Measurements from ENCODE around the gene MORF4L1. TPM values are rescaled to one million over a fixed set of nuclear protein-coding genes. Genes with fewer than 3 reads are reported as not detected.

MORF4L1 gene
- total and polyA plus RNA-seq, 2 experiments from 2014 or later = 520 to 571 TPM

DNA sequence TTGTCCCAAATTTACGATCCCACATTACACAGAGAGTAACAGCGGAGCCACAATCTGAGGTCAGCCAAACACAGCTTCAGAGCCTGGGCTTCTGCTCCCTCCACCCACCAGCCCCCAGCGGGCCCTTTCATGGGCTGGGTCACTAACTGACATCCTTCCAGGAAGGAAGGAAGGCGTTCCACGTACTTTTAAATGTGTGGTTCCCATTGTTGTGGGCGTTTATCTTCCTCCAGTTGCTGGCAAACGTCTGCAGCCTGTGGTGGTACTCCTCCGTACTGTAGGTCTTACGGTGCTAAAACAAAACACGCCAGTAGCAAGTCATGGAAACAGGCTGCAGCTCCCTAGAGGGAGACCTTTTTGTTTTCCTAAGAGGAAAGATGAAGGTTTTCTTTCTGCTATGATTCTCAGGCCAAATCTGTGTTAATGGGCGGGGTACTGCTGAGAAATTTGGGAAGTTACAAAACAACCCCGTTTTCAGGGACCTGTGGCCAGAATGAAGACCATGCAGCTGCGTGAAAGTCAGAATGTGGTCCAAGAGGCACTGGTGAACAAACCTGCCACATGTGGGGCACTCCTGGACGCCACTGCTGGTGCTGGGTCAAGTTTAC is 64.5 kb downstream of the MORF4L1 start:
- no peak overlapping the region for H3K4me2 ChIP-seq
- no peaks in the 10 kb centered on the region for H3K9me2 ChIP-seq (ENCODE audit: insufficient read depth)
- no peak overlapping the region for H2AFZ ChIP-seq
- Mint-ChIP-seq H3K4me3 (no peak overlapping the region), H3K27ac (no peak overlapping the region), H3K27me3 (ENCODE audit: insufficient read depth, low read depth, poor library complexity) (peaks cover 5% of the 10 kb centered on the region), H3K9me3 (no peaks in the 10 kb centered on the region), H3K4me1 (no peaks in the 10 kb centered on the region; the same call in 2 of the 3 replicates), H3K36me3 (ENCODE audit: low read depth) (no peaks in the 10 kb centered on the region; the same call in 2 of the 3 replicates)
- H4K20me1 ChIP-seq (replicated peaks; ENCODE audit: insufficient read depth) = no peaks in the 10 kb centered on the region
- DNase-seq (ENCODE audit: low spot score) = no peak
- no peaks in the 10 kb centered on the region for H3K79me2 ChIP-seq (replicated peaks; ENCODE audit: insufficient read depth)
- TF ChIP-seq JUNB (IDR thresholded peaks at IDR 0.05; ENCODE audit: unreplicated experiment) (no peak), STAT1 (IDR thresholded peaks at IDR 0.05; ENCODE audit: unreplicated experiment) (no peak), NANOG (IDR thresholded peaks at IDR 0.05; ENCODE audit: borderline replicate concordance) (no peak), CREB1 (CRISPR knock-in tag; IDR thresholded peaks at IDR 0.05; ENCODE audit: low read depth) (no peak), ZNF331 (CRISPR knock-in tag; IDR thresholded peaks at IDR 0.05; ENCODE audit: low read depth) (no peak), EZH2 (IDR thresholded peaks at IDR 0.05; ENCODE audit: low read depth, unreplicated experiment) (no peak), POLR2AphosphoS5 (IDR thresholded peaks at IDR 0.05; ENCODE audit: low read depth) (no peak), ZNF114 (CRISPR knock-in tag; IDR thresholded peaks at IDR 0.05) (no peak), EZH2phosphoT487 (IDR thresholded peaks at IDR 0.05; ENCODE audit: unreplicated experiment) (no peak)
- TF ChIP-seq, protein P1, sequence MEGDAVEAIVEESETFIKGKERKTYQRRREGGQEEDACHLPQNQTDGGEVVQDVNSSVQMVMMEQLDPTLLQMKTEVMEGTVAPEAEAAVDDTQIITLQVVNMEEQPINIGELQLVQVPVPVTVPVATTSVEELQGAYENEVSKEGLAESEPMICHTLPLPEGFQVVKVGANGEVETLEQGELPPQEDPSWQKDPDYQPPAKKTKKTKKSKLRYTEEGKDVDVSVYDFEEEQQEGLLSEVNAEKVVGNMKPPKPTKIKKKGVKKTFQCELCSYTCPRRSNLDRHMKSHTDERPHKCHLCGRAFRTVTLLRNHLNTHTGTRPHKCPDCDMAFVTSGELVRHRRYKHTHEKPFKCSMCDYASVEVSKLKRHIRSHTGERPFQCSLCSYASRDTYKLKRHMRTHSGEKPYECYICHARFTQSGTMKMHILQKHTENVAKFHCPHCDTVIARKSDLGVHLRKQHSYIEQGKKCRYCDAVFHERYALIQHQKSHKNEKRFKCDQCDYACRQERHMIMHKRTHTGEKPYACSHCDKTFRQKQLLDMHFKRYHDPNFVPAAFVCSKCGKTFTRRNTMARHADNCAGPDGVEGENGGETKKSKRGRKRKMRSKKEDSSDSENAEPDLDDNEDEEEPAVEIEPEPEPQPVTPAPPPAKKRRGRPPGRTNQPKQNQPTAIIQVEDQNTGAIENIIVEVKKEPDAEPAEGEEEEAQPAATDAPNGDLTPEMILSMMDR (conservative IDR thresholded peaks at IDR 0.05; ENCODE audit: low read depth in 2 of 2) = no peak
- TF ChIP-seq, protein P2, sequence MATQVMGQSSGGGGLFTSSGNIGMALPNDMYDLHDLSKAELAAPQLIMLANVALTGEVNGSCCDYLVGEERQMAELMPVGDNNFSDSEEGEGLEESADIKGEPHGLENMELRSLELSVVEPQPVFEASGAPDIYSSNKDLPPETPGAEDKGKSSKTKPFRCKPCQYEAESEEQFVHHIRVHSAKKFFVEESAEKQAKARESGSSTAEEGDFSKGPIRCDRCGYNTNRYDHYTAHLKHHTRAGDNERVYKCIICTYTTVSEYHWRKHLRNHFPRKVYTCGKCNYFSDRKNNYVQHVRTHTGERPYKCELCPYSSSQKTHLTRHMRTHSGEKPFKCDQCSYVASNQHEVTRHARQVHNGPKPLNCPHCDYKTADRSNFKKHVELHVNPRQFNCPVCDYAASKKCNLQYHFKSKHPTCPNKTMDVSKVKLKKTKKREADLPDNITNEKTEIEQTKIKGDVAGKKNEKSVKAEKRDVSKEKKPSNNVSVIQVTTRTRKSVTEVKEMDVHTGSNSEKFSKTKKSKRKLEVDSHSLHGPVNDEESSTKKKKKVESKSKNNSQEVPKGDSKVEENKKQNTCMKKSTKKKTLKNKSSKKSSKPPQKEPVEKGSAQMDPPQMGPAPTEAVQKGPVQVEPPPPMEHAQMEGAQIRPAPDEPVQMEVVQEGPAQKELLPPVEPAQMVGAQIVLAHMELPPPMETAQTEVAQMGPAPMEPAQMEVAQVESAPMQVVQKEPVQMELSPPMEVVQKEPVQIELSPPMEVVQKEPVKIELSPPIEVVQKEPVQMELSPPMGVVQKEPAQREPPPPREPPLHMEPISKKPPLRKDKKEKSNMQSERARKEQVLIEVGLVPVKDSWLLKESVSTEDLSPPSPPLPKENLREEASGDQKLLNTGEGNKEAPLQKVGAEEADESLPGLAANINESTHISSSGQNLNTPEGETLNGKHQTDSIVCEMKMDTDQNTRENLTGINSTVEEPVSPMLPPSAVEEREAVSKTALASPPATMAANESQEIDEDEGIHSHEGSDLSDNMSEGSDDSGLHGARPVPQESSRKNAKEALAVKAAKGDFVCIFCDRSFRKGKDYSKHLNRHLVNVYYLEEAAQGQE (IDR thresholded peaks at IDR 0.05; ENCODE audit: unreplicated experiment) = no peak
- TF ChIP-seq, protein P3, sequence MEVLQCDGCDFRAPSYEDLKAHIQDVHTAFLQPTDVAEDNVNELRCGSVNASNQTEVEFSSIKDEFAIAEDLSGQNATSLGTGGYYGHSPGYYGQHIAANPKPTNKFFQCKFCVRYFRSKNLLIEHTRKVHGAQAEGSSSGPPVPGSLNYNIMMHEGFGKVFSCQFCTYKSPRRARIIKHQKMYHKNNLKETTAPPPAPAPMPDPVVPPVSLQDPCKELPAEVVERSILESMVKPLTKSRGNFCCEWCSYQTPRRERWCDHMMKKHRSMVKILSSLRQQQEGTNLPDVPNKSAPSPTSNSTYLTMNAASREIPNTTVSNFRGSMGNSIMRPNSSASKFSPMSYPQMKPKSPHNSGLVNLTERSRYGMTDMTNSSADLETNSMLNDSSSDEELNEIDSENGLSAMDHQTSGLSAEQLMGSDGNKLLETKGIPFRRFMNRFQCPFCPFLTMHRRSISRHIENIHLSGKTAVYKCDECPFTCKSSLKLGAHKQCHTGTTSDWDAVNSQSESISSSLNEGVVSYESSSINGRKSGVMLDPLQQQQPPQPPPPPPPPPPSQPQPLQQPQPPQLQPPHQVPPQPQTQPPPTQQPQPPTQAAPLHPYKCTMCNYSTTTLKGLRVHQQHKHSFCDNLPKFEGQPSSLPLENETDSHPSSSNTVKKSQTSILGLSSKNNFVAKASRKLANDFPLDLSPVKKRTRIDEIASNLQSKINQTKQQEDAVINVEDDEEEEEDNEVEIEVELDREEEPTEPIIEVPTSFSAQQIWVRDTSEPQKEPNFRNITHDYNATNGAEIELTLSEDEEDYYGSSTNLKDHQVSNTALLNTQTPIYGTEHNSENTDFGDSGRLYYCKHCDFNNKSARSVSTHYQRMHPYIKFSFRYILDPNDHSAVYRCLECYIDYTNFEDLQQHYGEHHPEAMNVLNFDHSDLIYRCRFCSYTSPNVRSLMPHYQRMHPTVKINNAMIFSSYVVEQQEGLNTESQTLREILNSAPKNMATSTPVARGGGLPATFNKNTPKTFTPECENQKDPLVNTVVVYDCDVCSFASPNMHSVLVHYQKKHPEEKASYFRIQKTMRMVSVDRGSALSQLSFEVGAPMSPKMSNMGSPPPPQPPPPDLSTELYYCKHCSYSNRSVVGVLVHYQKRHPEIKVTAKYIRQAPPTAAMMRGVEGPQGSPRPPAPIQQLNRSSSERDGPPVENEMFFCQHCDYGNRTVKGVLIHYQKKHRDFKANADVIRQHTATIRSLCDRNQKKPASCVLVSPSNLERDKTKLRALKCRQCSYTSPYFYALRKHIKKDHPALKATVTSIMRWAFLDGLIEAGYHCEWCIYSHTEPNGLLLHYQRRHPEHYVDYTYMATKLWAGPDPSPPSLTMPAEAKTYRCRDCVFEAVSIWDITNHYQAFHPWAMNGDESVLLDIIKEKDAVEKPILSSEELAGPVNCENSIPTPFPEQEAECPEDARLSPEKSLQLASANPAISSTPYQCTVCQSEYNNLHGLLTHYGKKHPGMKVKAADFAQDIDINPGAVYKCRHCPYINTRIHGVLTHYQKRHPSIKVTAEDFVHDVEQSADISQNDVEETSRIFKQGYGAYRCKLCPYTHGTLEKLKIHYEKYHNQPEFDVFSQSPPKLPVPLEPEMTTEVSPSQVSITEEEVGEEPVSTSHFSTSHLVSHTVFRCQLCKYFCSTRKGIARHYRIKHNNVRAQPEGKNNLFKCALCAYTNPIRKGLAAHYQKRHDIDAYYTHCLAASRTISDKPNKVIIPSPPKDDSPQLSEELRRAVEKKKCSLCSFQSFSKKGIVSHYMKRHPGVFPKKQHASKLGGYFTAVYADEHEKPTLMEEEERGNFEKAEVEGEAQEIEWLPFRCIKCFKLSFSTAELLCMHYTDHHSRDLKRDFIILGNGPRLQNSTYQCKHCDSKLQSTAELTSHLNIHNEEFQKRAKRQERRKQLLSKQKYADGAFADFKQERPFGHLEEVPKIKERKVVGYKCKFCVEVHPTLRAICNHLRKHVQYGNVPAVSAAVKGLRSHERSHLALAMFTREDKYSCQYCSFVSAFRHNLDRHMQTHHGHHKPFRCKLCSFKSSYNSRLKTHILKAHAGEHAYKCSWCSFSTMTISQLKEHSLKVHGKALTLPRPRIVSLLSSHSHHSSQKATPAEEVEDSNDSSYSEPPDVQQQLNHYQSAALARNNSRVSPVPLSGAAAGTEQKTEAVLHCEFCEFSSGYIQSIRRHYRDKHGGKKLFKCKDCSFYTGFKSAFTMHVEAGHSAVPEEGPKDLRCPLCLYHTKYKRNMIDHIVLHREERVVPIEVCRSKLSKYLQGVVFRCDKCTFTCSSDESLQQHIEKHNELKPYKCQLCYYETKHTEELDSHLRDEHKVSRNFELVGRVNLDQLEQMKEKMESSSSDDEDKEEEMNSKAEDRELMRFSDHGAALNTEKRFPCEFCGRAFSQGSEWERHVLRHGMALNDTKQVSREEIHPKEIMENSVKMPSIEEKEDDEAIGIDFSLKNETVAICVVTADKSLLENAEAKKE (CRISPR knock-in tag; IDR thresholded peaks at IDR 0.05) = no peak
- TF ChIP-seq, protein P4, sequence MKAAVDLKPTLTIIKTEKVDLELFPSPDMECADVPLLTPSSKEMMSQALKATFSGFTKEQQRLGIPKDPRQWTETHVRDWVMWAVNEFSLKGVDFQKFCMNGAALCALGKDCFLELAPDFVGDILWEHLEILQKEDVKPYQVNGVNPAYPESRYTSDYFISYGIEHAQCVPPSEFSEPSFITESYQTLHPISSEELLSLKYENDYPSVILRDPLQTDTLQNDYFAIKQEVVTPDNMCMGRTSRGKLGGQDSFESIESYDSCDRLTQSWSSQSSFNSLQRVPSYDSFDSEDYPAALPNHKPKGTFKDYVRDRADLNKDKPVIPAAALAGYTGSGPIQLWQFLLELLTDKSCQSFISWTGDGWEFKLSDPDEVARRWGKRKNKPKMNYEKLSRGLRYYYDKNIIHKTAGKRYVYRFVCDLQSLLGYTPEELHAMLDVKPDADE (IDR thresholded peaks at IDR 0.05) = no peak
- no peak overlapping the region for H3K27ac ChIP-seq (ENCODE audit: low read depth)
- no peaks in the 10 kb centered on the region for H3F3A ChIP-seq (replicated peaks; ENCODE audit: low read depth)
- peak; percentile 31; the same call in 2 of the 3 replicates for ATAC-seq
- no peaks in the 10 kb centered on the region for H3K36me3 ChIP-seq (ENCODE audit: insufficient read depth)
- H3K4me3 ChIP-seq = no peak overlapping the region
- H3K27me3 ChIP-seq (ENCODE audit: insufficient read depth) = no peaks in the 10 kb centered on the region
- no peaks in the 10 kb centered on the region for H3K4me1 ChIP-seq (ENCODE audit: insufficient read depth)

Data from GM23338 (cell line).